Stomach (tissue), 4 donors: ENCODE measurements around the gene HNRNPU.

Experiments
- CTCF ChIP-seq, 7 experiments: fragments of 450-650 bp in 4 of 7; fragments of 200-600 bp in 3 of 7; sonication (generic) in 3 of 7; IDR thresholded peaks; one replicate each; pipeline ENCODE4 v1.5.1; 2016 to 2019; ENCODE audit warnings: antibody characterized with exemption in 7 of 7, control low read depth in 2 of 7, mild to moderate bottlenecking in 1 of 7
- EP300 ChIP-seq: sonication (generic); formaldehyde crosslinking; IDR thresholded peaks from one replicate; pipeline ENCODE4 v1.6.1; 2017; ENCODE audit warnings: antibody characterized with exemption
- POLR2A ChIP-seq, 4 donors: fragments of 450-650 bp; IDR thresholded peaks; one replicate each; pipeline ENCODE4 v1.6.1; 2016; ENCODE audit warnings: antibody characterized with exemption in 4 of 4, control low read depth in 2 of 4, mild to moderate bottlenecking in 1 of 4, moderate library complexity in 1 of 4
- POLR2AphosphoS5 ChIP-seq, 3 donors: sonication (generic); formaldehyde crosslinking; IDR thresholded peaks; one replicate each; pipeline ENCODE4 v1.6.1; 2016; ENCODE audit warnings: antibody characterized with exemption in 3 of 3

- TF ChIP-seq POLR2AphosphoS5 (IDR thresholded peaks at IDR 0.05) (no peak), CTCF (IDR thresholded peaks at IDR 0.05) (no peak), POLR2A (IDR thresholded peaks at IDR 0.05) (no peak), EP300 (no peak)
Measured at GRCh38 chr1:244837597-244838258, 26.6 kb downstream of the HNRNPU start.
